SK-N-MC (cell line): ENCODE measurements around the gene DLGAP1.

ENCODE experiments used
- EZH2 ChIP-seq: fragments of 200-600 bp; sonication (generic); IDR thresholded peaks from one replicate; pipeline ENCODE4 v1.6.1; 2017; ENCODE audit warnings: antibody characterized with exemption
- FOXP2 ChIP-seq: optimal IDR thresholded peaks from 2 replicates; pipeline ENCODE3; 2011; ENCODE audit warnings: mild to moderate bottlenecking, moderate library complexity; ENCODE audit not compliant: insufficient read depth; ENCODE audit errors: extremely low read length, control extremely low read depth
- POLR2AphosphoS5 ChIP-seq: IDR thresholded peaks from 2 replicates; pipeline ENCODE4 v1.6.1; 2012; ENCODE audit warnings: mild to moderate bottlenecking, low read depth, low read length, borderline replicate concordance

DNA sequence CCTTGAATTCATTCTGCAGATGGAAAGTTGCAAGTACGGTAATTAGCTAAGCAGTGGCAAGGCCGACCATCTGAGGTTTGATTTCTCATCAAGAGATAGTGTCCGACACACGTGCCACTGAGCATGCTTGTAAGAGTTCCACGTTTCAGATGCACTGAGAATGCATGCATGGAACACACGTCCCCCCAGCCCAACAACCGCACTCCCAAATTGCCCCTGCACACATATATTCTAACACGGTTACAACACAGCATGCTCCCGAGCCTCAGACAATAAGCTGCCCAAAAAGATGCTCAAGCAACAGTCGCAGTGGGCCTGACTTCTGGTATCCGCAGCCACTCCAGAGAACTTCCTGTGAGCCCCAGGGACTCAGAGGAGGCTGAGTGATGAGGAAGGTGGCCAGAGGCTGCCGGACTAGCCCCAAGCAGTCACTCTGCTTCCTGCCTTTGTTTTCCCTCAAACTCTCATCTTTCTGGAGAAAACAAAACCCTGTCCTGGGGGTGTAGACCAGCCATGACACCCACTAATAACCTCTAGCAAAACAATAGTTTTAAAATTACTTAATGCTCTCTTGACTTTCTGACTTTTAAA, 801.2 kb downstream of the DLGAP1 start:
- no peak for TF ChIP-seq POLR2AphosphoS5
- no peak for TF ChIP-seq EZH2
- no peak for TF ChIP-seq FOXP2
